Testis (tissue), 2 donors: Measurements from ENCODE around the gene TRIM63.

Source experiments
- POLR2A ChIP-seq: fragments of 450-650 bp; IDR thresholded peaks from one replicate; pipeline ENCODE4 v1.6.1; 2017; ENCODE audit warnings: antibody characterized with exemption, mild to moderate bottlenecking, moderate library complexity
- TF ChIP-seq, protein P1 (sequence below), 3 experiments: fragments of 450-650 bp in 2 of 3; fragments of 200-600 bp in 1 of 3; sonication (generic) in 1 of 3; IDR thresholded peaks; one replicate each; pipeline ENCODE4 v1.5.1; 2016 to 2019; ENCODE audit warnings: antibody characterized with exemption in 3 of 3, mild to moderate bottlenecking in 2 of 3, moderate library complexity in 1 of 3

DNA sequence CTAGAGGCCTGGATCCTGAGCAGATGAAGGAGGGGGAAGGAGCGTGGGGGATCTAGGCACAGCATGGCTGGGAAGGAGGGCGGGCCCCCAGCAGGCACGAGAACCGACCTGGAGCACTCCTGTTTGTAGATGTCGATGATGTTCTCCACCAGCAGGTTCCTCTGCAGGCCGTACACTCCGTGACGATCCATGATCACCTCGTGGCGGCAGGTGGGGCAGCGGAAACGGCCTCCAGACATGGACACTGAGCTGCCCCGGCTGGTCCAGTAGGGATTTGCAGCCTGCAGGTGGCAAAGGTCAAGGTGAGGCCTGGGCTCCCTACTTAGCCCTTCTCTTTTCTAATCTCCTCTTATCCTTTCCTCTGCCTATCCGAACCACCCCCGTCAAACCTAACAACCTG is 1.3 kb downstream of the TRIM63 start:
- TF ChIP-seq, protein P1, sequence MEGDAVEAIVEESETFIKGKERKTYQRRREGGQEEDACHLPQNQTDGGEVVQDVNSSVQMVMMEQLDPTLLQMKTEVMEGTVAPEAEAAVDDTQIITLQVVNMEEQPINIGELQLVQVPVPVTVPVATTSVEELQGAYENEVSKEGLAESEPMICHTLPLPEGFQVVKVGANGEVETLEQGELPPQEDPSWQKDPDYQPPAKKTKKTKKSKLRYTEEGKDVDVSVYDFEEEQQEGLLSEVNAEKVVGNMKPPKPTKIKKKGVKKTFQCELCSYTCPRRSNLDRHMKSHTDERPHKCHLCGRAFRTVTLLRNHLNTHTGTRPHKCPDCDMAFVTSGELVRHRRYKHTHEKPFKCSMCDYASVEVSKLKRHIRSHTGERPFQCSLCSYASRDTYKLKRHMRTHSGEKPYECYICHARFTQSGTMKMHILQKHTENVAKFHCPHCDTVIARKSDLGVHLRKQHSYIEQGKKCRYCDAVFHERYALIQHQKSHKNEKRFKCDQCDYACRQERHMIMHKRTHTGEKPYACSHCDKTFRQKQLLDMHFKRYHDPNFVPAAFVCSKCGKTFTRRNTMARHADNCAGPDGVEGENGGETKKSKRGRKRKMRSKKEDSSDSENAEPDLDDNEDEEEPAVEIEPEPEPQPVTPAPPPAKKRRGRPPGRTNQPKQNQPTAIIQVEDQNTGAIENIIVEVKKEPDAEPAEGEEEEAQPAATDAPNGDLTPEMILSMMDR (IDR thresholded peaks at IDR 0.05) = no peak
- TF ChIP-seq POLR2A = no peak
